Neural progenitor cell (in vitro differentiated cells): ENCODE data around the gene TMEM267. TPM values are rescaled to one million over a fixed set of nuclear protein-coding genes. Genes with fewer than 3 reads are reported as not detected.
A peak's percentile ranks its signal among the peaks of the same experiment; 100 is the strongest.

Source experiments
- DNase-seq: peaks from one replicate; pipeline ENCODE4 v3.0.0-alpha.2; 2016; ENCODE audit warnings: low spot score
- H2AFZ ChIP-seq: fragments of 200-600 bp; sonication (generic); replicated peaks from 2 replicates; pipeline ENCODE4 v1.6.1; 2016; ENCODE audit warnings: antibody characterized with exemption
- H3F3A ChIP-seq: fragments of 200-600 bp; sonication (generic); 2 replicates; pipeline ENCODE4 v1.6.1; 2016; ENCODE audit warnings: antibody characterized with exemption, low read depth
- H3K27ac ChIP-seq: fragments of 200-600 bp; sonication (generic); 2 replicates; pipeline ENCODE4 v1.5.1; 2016; ENCODE audit warnings: mild to moderate bottlenecking
- H3K27me3 ChIP-seq: fragments of 200-600 bp; sonication (generic); 2 replicates; pipeline ENCODE4 v1.6.1; 2016; ENCODE audit warnings: mild to moderate bottlenecking, moderate library complexity
- H3K36me3 ChIP-seq: fragments of 200-600 bp; sonication (generic); 2 replicates; pipeline ENCODE4 v1.5.1; 2016
- H3K4me1 ChIP-seq: fragments of 200-600 bp; sonication (generic); 2 replicates; pipeline ENCODE4 v1.6.1; 2016; ENCODE audit warnings: mixed run types
- H3K4me2 ChIP-seq: fragments of 200-600 bp; sonication (generic); 2 replicates; pipeline ENCODE4 v1.6.1; 2016
- H3K4me3 ChIP-seq: fragments of 200-600 bp; sonication (generic); 2 replicates; pipeline ENCODE4 v1.5.1; 2016
- H3K79me2 ChIP-seq: fragments of 200-600 bp; sonication (generic); 2 replicates; pipeline ENCODE4 v1.6.1; 2016; ENCODE audit warnings: low read depth
- H3K9ac ChIP-seq: fragments of 200-600 bp; sonication (generic); 2 replicates; pipeline ENCODE4 v1.6.1; 2016
- H3K9me3 ChIP-seq: fragments of 200-600 bp; sonication (generic); 2 replicates; pipeline ENCODE4 v1.5.1; 2016; ENCODE audit warnings: low read depth
- H4K20me1 ChIP-seq: fragments of 200-600 bp; sonication (generic); 2 replicates; pipeline ENCODE4 v1.6.1; 2016; ENCODE audit warnings: low read depth
- H3K27ac Mint-ChIP-seq: 3 replicates; pipeline ENCODE4 v1.8.0; 2021; ENCODE audit warnings: mixed read lengths
- H3K27me3 Mint-ChIP-seq: 2 replicates; pipeline ENCODE4 v1.8.0; 2022; ENCODE audit warnings: low read depth, mild to moderate bottlenecking, inconsistent platforms, moderate library complexity, mixed read lengths; ENCODE audit not compliant: insufficient read depth
- H3K36me3 Mint-ChIP-seq: 3 replicates; pipeline ENCODE4 v1.8.0; 2021; ENCODE audit warnings: mixed read lengths
- H3K4me1 Mint-ChIP-seq: 3 replicates; pipeline ENCODE4 v1.8.0; 2021; ENCODE audit warnings: mixed read lengths
- H3K4me3 Mint-ChIP-seq: 3 replicates; pipeline ENCODE4 v1.8.0; 2021; ENCODE audit warnings: mild to moderate bottlenecking, moderate library complexity, mixed read lengths
- H3K9me3 Mint-ChIP-seq: 3 replicates; pipeline ENCODE4 v1.8.0; 2020; ENCODE audit warnings: mixed read lengths
- EZH2 ChIP-seq: fragments of 200-600 bp; sonication (generic); IDR thresholded peaks from 2 replicates; pipeline ENCODE4 v1.6.1; 2017; ENCODE audit warnings: antibody characterized with exemption, mild to moderate bottlenecking, moderate library complexity
- EZH2phosphoT487 ChIP-seq: fragments of 200-600 bp; sonication (generic); IDR thresholded peaks from 2 replicates; pipeline ENCODE4 v1.6.1; 2017; ENCODE audit warnings: antibody characterized with exemption
- total RNA-seq: library from RNA; depleted of rRNA; stranded (reverse); fragments of >200 nt; gene quantifications from 2 replicates; pipeline ENCODE4 v1.2.3, GENCODE V29; 2015; ENCODE audit warnings: low replicate concordance
- TF ChIP-seq, protein P1 (sequence below): fragments of 200-600 bp; sonication (generic); IDR thresholded peaks from 2 replicates; pipeline ENCODE4 v1.5.1; 2017; ENCODE audit warnings: antibody characterized with exemption, mild to moderate bottlenecking

Gene TMEM267
- total RNA-seq, 1 donor from 2014 or later: 15.3 TPM

DNA sequence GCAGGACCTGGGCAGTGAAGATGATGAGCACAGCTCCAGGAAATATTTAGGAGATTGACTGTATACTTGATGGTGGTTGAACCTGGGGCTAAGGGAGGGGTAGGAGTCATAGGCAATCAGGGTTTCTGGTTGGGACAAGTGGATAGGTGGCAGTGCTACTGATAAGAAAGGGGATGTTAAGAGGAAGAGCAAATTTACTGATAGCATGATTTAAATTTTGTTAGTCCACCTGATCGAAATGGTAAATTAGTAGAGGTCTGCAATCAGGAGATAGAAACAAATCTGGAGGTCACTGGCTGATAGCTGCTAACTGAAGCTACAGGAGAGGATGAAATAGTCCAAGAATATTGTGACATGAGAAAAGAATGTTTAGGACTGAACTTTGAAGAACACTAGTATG lies 37.0 kb upstream of the TMEM267 start:
- Histone ChIP-seq H3K79me2 (no peaks in the 10 kb centered on the region), H3K9ac (no peak overlapping the region), H3K27ac (no peak overlapping the region), H3K9me3 (no peaks in the 10 kb centered on the region), H3F3A (peaks cover 4% of the 10 kb centered on the region), H4K20me1 (no peaks in the 10 kb centered on the region), H3K36me3 (no peaks in the 10 kb centered on the region), H3K4me2 (no peak overlapping the region), H3K27me3 (no peaks in the 10 kb centered on the region), H2AFZ (no peak overlapping the region), H3K4me3 (no peak overlapping the region), H3K4me1 (peaks cover 1% of the 10 kb centered on the region)
- no peak for DNase-seq
- Mint-ChIP-seq H3K9me3 (peaks cover 4% of the 10 kb centered on the region), H3K4me1 (peaks cover 4% of the 10 kb centered on the region), H3K36me3 (peaks cover 29% of the 10 kb centered on the region), H3K27ac (no peak overlapping the region), H3K27me3 (no peaks in the 10 kb centered on the region), H3K4me3 (no peak overlapping the region)
- TF ChIP-seq, protein P1, sequence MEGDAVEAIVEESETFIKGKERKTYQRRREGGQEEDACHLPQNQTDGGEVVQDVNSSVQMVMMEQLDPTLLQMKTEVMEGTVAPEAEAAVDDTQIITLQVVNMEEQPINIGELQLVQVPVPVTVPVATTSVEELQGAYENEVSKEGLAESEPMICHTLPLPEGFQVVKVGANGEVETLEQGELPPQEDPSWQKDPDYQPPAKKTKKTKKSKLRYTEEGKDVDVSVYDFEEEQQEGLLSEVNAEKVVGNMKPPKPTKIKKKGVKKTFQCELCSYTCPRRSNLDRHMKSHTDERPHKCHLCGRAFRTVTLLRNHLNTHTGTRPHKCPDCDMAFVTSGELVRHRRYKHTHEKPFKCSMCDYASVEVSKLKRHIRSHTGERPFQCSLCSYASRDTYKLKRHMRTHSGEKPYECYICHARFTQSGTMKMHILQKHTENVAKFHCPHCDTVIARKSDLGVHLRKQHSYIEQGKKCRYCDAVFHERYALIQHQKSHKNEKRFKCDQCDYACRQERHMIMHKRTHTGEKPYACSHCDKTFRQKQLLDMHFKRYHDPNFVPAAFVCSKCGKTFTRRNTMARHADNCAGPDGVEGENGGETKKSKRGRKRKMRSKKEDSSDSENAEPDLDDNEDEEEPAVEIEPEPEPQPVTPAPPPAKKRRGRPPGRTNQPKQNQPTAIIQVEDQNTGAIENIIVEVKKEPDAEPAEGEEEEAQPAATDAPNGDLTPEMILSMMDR: no peak
- TF ChIP-seq EZH2 (no peak), EZH2phosphoT487 (no peak)

DNA sequence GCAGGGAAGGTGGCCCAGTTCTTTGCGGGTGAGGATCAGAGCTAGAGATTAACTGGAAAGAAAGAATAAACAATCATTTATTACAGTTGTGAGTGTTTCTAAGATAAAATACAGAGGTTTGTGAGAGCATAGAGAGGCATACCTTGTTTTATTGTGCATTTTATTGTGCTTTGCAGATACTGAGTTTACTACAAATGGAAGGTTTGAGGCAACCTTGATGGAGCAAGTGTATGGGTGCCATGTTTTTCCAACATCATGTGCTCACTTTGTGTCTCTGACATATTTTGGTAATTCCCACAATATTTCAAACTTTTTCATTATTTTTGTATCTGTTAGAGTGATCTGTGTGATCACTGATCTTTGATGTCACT lies 32.0 kb upstream of the TMEM267 start:
- H3K27ac Mint-ChIP-seq: peak overlapping the region; percentile 3
- Histone ChIP-seq H3K4me2 (peak overlapping the region; percentile 85), H2AFZ (peak overlapping the region; percentile 82), H3K4me3 (peak overlapping the region; percentile 61), H3K9ac (peak overlapping the region; percentile 40), H3K79me2 (peaks cover 26% of the 10 kb centered on the region), H4K20me1 (no peaks in the 10 kb centered on the region), H3K9me3 (no peaks in the 10 kb centered on the region), H3K4me1 (peaks cover 12% of the 10 kb centered on the region), H3K27me3 (no peaks in the 10 kb centered on the region), H3F3A (peaks cover 5% of the 10 kb centered on the region), H3K27ac (no peak overlapping the region), H3K36me3 (no peaks in the 10 kb centered on the region)
- TF ChIP-seq, protein P1: no peak
- TF ChIP-seq EZH2 (no peak), EZH2phosphoT487 (no peak)
- H3K36me3 Mint-ChIP-seq: peaks cover 14% of the 10 kb centered on the region
- H3K4me1 Mint-ChIP-seq: peaks cover 23% of the 10 kb centered on the region
- no peak for DNase-seq
- peaks cover 2% of the 10 kb centered on the region for H3K27me3 Mint-ChIP-seq
- H3K9me3 Mint-ChIP-seq: peaks cover 8% of the 10 kb centered on the region
- H3K4me3 Mint-ChIP-seq: peak overlapping the region; percentile 93

GRCh38 chr5:43514816-43515677 lies 31.4 kb upstream of the TMEM267 start, which contains the start of gene C5orf34:
Gene C5orf34, minus strand, starts transcription at chr5:43515148. Its CDS starts 5,809 bp downstream, at chr5:43509339.
- Mint-ChIP-seq H3K27me3 (peaks cover 2% of the 10 kb centered on the region), H3K9me3 (peaks cover 6% of the 10 kb centered on the region), H3K27ac (peak within 1 kb of the TSS; percentile 93), H3K4me1 (peaks cover 23% of the 10 kb centered on the region), H3K36me3 (peaks cover 13% of the 10 kb centered on the region), H3K4me3 (peak within 1 kb of the TSS; percentile 93)
- Histone ChIP-seq H4K20me1 (no peaks in the 10 kb centered on the region), H3F3A (peaks cover 5% of the 10 kb centered on the region), H3K4me1 (peaks cover 12% of the 10 kb centered on the region), H3K9ac (peak within 1 kb of the TSS; percentile 94), H3K9me3 (no peaks in the 10 kb centered on the region), H3K4me3 (peak within 1 kb of the TSS; percentile 61), H3K4me2 (peak within 1 kb of the TSS; percentile 85), H3K27me3 (no peaks in the 10 kb centered on the region), H3K79me2 (peaks cover 26% of the 10 kb centered on the region), H3K36me3 (no peaks in the 10 kb centered on the region), H2AFZ (peak within 1 kb of the TSS; percentile 82), H3K27ac (peak within 1 kb of the TSS; percentile 96)
- peak; percentile 98 for DNase-seq
- TF ChIP-seq EZH2phosphoT487: no peak
- TF ChIP-seq EZH2: no peak
- TF ChIP-seq, protein P1: peak; percentile 14
